GM18858 (cell line): ENCODE results near the gene SMIM5.
"Not testable (repeated sequence)": the region's sequence is repeated elsewhere in the genome, so short reads cannot be mapped to it uniquely, and the experiment has no call there.

Experiments
- ATAC-seq: cut with Tn5 transposase; IDR thresholded peaks from one replicate; pipeline ENCODE4 v1.9.1; 2021; ENCODE audit not compliant: unreplicated experiment

Gene SMIM5, protein sequence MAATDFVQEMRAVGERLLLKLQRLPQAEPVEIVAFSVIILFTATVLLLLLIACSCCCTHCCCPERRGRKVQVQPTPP

DNA sequence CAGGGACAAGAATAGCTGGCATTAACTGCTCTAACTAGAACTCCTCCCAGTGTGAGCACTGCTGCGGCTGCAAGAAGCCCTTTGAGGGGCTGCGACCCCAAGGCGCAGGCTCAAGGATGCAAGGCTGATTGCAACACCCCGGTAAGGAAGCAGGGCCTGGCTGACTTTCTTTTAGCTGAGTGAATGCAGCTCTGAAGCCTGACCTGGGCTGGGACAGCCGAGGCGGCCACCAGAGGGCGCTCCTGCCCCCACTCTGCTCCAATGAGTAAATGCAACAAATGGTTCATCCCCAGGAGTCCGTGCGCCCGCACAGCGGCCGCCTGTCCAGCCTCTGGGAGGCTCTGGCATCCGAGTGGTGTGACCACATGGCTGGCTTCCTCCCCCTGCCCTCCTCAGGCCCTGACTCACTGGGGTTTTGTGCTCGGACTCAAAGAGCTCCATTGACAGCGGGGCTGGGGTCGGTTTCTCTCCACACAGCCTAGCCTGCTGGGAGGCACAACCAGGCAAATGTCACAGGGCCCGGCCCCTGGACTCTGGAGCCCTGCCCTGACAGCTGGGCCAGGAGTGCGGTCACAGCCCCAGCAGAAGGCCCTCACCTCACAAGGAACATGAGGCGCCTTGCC, at the start of gene SMIM5:
Gene SMIM5, plus strand, starts transcription at position 572 of the 623 bp plus-strand sequence. CDS start 6,768 bp downstream, outside the sequence.
- ATAC-seq: no peak

DNA sequence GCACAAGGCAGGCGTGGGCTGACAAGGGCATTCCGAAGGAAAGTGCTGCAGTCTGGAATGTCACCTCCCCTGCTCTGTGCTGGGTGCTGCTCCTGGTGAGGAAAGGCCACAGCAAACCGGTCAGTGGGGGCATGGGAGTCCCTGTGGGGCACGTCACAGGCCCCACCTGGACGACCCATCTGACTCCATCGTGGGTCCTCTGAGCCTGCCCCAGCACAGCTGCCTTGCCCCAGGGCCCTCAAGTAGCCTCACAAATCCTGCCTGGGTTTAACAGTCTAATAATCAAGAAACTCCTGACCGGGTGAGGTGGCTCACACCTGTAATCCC, 48.4 kb upstream of the SMIM5 start:
- ATAC-seq: no peak

DNA sequence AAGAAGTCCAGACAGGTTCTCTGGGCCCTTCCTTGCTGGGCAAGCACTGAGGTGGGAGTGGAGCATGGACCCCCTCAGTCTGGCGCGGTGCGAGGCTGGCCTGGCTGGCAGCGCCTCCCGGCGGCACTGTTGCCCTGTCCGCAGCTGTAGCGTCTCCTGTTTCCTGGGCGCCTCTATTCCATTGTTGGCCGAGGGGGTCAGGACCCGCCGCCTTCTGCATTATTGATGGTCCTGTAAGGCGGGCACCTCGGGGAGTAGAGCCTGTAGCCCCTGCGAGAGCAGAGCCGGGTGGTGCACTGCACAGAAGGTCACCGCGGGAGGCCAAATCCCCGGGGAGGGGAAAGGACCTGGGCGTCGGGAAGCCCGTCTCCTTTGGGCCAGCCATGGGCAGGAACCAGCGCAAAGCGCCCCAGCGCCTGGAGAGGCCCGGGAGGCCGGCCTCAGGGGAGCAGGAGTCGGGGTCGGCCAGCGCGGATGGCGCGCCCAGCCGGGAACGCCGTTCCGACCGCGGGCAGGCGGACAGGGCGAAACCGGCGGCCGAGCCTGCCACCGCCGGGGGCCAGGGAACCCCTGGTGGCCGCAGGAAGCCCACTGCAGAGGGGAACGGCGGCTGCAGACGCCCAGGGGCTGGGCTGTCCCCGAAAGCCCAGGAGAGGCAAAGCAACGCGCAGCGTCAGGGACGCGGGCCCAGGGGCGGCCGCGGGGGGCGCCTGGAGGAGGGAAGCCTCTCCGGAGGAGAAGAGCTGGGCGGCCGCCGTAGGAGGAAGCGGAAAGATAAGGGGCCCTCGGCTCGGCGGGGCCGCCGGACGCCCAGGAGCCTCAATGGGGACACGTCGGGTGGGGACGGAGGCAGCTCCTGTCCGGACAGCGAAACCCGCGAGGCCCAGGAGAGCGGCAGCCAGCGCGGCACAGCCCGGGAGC, 45.3 kb upstream of the SMIM5 start, which contains the start of gene MYO15B:
Gene MYO15B, plus strand, starts transcription at position 126 of the 921 bp plus-strand sequence. Its CDS starts 258 bp downstream, at position 384.
- no peak for ATAC-seq

DNA sequence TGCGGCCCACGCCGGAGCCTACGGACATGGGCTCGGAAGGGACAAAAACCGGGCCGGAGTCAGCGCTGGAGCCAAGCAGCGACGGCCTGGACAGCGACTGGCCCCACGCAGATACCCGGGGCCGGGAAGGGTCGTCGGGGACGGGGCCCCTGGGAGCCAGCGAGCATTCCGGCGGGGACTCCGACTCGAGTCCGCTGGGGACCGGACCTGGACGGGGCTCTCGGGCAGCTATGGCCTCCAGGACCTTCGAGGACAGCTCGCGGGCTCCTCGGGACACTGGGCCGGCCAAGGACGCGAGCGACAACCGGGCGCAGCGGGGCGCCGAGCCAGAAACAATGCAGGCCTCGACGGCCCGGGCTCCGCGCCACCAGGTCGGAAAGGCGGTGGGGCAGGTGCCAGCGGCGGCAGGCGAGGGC, 44.6 kb upstream of the SMIM5 start:
- no peak for ATAC-seq

DNA sequence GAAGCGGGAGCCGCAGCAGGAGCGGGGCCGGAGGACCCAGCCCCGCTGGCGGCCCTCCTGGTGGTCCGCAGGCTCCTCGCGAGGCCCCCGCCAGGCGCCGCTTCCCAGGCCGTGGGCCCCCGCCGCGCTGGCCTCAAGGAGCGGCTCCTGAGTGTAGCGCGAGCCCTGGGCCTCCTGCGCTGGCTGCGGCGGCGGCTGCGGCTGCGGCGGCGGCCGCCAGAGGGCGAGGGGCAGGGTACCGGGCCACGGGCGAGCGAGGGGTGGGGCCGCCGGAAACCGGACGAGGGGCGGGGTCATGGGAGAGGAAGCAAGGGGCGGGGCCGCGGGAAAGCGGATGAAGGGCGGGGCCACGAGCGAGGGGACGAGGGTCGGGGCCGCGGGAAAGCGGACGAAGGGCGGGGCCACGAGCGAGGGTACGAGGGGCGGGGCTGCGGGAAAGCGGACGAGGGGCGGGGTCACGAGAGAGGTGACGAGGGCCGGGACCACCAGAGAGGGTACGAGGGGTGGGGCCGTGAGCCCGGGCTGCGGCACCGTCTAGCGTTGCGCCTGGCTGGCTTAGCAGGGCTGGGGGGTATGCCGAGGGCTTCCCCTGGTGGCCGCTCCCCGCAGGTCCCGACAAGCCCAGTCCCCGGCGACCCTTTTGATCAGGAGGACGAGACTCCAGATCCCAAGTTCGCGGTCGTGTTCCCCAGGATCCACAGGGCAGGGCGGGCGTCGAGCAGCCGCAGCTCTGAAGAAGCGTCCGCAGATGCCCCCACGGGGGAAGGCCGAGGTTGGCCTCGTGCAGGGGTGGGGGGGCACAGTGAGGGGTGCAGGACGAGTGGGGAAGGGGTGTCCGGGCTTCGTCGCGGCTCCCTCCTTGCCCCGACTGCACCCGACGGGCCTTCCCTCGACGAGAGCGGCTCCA, 44.0 kb upstream of the SMIM5 start:
- ATAC-seq: no peak

DNA sequence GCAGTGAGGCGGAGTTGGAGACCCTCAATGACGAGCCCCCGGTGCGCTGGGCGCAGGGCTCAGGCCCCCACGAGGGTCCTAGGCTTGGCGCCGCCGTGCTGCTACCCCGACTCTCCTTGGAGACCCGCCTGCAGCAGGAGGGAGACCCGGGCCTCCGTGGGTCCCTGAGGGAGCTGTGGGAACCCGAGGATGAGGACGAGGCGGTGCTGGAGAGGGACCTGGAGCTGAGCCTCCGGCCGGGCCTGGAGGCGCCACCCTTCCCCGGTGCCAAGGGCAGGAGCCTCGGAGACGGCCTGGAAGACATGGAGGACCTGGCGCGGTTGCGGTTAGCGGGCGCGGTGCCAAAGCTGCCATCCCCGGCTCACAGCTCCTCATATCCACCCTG, 43.3 kb upstream of the SMIM5 start:
- no peak for ATAC-seq

DNA sequence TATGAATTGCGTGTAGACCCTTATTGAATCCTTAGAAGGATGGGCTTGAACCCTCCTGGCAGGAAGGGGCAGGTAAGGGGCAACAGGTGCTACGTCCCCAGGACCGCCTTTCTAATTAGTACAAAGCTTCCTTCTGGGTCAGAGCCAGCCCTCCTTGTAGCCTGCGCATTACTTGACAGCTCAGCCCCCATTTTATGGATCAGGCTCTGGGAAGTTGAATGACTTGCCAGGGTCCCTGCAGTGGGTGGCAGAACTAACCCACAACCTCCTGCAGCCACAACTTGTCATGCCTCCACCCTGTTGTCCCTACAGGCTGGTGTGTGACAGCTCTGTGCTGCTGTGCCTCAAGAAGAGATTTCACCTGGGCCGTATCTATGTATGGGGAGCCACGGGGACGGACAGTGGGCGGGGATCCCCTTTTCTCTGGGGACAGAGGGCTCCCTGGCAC, 42.9 kb upstream of the SMIM5 start:
- ATAC-seq: no peak

DNA sequence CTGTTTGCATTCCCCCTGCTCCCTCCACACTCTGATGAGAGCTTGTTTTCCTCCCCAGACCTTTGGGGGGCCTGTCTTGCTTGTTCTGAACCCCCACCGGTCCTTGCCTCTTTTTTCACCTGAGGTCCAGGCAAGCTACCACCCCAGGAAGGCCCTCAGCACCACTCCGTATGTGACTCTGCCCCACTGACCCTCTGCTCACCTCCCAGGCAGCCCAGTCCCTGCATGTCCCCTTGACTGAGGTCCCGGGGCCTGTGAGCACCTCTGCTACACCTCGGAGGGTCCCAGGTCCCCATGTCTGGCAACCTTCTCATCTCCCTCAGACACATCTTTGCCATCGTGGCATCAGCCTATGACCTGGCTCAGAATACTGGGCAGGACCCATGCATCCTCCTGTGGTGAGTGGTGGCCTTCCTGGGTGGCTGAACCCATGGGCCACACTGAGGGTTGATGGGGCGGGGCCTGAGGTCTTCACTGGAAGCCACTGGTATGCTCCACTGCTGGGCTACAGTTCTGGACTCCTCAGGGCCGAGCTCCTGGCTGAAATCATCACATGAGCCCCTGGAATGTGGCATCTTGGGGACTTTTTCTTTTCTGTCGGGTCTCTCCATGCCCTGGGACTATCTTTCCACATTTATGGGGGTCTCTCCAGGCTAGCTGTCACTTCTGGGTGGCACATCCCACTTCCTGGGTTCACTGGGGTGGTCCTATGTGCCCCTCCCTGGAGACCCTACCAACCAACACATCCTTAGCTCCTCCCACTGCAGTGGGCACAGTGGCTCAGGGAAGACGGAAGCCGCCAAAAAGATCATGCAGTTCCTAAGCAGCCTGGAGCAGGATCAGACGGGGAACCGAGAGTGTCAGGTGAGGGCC, 42.1 kb upstream of the SMIM5 start:
- no peak for ATAC-seq

DNA sequence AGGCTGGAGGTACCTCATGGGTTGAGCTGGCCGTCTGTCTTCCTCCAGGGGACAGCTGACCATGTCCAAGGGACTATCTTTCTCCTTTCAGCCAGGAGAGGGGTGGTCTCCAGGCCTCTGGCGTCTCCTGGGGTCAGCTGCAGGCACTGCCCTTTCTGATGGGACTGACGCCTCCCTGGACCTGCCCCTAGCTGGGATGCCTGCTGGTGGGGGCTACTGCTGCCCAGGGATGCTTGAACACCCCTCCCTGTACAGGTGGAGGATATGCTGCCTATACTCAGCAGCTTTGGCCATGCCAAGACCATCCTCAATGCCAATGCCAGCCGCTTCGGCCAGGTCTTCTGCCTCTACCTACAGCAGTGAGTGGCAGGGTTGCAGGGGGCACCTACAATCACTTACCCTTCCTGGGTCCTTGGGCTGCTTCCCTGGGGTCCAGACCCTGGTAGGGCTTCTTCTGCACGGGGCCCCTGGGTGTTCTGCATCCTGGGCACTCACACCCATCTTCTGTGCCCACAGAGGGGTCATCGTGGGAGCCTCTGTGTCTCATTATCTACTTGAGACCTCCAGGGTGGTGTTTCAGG, 41.4 kb upstream of the SMIM5 start:
- no peak for ATAC-seq

DNA sequence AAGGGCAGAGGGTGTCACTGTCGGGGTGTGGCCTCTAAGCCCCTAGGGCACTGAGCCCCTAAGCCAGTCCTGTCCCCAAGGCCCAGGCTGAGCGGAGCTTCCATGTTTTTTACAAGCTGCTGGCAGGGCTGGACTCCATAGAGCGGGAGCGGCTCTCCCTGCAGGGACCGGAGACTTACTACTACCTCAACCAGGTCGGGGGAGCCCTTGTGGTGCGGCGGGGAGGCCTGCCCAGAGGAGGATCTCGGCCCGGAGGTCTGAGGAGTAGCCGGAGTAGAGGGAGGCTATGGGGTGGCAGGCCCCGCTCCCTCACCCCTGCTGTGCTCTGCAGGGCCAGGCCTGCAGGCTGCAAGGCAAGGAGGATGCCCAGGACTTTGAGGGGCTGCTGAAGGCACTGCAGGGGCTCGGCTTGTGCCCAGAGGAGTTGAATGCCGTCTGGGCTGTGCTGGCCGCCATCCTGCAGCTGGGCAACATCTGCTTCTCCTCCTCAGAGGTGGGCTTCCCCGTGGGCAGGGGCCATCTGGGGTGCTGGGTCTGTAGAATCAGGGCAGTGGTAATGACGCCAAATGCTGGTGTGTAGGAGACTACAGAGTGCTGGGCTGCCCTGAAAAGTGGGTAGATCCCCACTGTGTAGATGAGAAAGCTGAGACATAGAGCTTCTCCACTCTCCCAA, 40.8 kb upstream of the SMIM5 start:
- no peak for ATAC-seq

DNA sequence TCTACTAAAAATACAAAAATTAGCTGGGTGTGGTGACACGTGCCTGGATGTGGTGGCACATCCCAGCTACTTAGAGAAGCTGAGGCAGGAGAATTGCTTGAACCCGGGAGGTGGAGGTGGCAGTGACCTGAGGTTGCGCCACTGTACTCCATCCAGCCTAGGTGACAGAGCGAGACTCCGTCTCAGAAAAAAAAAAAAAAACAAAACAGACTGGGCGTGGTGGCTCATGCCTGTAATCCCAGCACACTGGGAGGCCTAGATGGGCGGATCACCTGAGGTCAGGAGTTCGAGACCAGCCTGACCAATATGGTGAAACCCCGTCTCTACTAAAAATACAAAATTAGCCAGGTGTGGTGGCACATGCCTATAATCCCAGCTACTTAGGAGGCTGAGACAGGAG, 39.8 kb upstream of the SMIM5 start:
- not testable (repeated sequence) for ATAC-seq

DNA sequence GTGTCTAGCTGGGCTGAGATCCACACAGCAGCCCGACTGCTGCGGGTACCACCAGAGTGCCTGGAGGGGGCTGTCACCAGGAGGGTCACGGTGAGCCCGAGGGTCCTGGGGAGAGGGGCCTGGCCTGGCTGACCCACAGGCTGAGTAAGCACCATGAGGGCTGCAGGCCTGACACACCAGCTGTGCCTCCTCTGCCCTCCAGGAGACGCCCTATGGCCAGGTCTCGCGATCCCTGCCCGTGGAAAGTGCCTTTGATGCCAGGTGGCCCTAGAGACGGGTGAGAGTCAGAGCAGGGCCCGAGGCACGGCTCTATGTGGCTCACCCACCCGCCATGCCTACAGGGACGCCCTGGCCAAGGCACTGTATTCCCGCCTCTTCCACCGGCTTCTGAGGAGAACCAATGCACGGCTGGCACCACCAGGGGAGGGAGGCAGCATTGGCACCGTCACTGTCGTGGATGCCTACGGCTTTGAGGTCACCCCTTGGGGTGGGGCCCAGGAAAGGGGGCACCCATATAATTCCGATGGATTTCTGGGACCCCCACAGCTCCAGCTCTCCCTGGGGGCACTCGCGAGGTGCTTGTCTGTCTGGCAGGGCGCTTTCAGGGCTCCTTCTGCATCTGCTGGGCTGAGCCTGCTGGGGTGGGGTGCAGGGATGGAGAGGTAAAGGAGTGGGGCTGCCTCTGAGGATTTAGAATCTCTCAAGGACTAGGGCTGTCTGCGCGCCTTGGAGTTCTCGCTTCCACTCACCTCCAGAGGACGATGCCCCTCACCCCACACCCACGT, 38.5 kb upstream of the SMIM5 start:
- ATAC-seq: no peak

DNA sequence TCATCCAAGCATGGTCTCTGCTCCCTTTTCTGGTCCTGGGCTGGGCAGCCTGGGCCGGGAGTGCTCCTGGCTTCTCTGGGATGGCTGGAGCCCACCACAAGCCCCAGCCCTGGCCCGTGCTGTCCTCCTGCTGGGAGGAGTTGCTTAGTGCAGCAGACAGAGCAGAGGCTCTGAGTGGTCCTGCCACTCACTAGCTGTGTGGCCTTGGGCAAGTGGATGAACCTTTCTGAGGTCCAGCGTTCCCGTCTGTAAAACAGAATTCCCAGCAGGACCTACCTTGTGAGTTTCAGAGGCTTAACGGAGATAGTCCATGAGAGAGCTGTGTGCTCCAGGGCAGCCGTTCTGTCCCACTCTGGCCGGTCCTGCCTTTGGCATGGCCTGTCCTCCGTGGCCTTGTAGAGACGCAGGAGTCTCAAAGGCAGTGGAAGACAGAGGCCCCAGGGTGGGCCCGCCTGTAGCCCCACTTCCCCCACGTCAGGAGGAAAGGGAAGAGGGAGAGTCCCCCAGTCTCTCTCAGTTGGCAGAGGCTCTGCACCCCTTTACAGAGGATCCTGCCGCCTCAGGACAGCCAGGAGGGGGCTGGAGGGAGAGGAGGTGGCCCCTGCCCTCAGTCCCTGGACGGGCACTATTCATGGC, 37.8 kb upstream of the SMIM5 start:
- no peak for ATAC-seq

DNA sequence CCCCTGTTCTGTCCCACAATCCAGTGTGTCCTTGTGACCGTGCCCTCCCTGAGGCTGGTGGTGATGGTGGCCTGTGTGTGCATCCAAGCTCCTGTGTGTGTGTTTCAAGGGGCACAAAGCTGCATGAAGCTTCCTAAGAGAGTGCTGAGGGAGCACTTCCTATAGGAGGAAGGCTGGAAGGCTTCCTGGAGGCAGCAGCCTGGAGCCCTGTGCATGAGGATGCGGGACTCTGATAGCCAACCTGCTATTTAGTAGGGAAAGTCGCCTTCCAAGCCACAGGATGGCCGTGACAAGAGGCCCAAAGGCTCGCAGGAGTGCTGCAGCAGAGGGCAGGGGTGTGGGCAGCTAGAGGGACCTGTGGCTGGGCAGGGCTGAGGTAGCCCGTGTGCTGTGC, 37.3 kb upstream of the SMIM5 start:
- no peak for ATAC-seq

DNA sequence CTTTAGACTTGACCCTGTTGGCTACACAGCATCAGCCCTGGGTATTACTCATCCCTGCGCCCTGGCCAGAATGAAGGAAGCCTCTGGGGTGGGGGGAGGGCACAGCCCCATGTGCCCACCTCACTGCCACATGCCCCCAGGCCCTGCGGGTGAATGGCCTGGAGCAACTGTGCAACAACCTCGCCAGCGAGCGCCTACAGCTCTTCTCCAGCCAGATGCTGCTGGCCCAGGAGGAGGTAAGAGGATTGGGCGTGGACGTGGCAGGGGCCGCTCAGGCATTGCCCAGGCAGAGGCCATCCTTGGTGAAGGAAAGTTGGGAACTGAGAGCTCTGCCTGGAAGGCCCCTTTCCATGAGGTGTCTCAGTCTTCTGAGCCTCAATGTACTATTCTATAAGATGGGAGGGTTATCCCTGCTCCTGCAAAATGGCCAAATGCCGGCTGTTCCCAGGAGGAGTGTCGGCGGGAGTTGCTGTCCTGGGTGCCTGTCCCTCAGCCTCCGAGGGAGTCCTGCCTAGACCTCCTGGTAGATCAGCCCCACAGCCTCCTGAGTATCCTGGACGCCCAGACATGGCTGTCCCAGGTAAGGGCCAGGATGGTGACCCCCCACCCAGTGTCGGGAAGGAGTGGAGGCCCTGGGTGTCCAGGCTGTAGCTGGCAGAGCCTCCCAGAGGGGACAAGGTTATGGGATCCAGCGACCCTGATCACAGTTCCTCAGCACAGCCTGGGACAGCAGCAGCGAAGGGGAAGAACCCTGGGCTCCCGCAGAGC, 36.7 kb upstream of the SMIM5 start:
- ATAC-seq: no peak

DNA sequence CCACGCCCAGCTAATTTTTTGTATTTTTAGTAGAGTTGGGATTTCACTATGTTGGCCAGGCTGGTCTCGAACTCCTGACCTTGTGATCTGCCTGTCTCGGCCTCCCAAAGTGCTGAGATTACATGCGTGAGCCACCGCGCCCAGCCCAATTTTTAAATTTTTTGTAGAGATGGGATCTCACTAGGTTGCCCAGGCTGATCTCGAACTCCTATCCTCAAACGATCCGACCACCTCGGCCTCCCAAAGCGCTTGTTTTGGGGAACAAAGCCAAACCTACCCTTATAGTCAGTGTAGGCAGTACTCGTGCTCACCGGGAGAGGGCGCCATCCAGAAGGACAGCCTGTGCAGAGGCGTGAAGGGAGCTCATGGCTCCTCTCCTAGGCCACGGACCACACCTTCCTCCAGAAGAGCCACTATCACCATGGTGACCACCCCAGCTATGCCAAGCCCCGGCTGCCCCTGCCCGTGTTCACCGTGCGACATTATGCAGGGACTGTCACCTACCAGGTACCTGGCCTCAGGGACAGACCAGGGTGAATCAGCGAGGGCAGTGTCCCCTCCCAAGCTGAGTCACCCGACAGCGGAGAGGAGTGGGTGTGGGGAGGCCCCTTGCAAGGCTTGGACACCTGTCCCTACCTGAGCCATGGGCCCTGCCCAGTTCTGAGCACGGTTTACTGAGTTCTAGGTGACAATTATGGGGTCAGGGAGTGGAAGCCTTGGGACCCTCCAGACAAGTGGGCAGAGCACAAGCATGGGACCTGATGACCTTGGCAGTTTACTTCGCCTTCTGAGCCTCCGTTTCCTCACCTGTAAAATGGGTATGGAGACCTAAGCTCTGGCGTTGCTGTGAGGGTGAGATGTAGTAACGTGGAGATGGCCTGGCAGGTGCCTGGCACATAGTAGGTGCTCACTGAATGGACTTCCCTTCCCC, 31.9 kb upstream of the SMIM5 start:
- ATAC-seq: no peak
